K562 (cell line): ENCODE data around the gene PFDN4. TPM values are rescaled to one million over a fixed set of nuclear protein-coding genes. Genes with fewer than 3 reads are reported as not detected.

Experiments used
- ATAC-seq: fragments of 200-7000 bp; cut with Tn5 transposase; 3 replicates; pipeline ENCODE4 v1.9.1; 2020; ENCODE audit warnings: moderate library complexity
- BruUV-seq: library from RNA; stranded (reverse); fragments of 400-500 nt; replicated peaks from 2 replicates; lab custom pipeline; 2021; lab: Mats Ljungman, UMichigan
- CTCF ChIA-PET: fragments of 300-600 bp; formaldehyde crosslinking; extraction: SDS; loops from one replicate; lab custom pipeline; 2021; ENCODE audit warnings: low intra/inter-chr PET ratio; lab: Yijun Ruan, JAX
- POLR2A ChIA-PET: fragments of 300-600, 350-650 bp; sonication (Branson Sonifier 250); formaldehyde crosslinking; extraction: SDS; loops from one replicate; lab custom pipeline; 2021; ENCODE audit warnings: antibody characterized with exemption, inconsistent platforms; lab: Yijun Ruan, JAX
- DNase-seq, 4 experiments: peaks; one replicate each; pipeline versions ENCODE4 v3.0.0 to v3.0.0-alpha.2; 2011 to 2018; ENCODE audit warnings: low spot score in 3 of 4, mixed read lengths in 3 of 4; ENCODE audit errors: extremely low read depth in 1 of 4
- FAIRE-seq: peaks from 2 replicates; lab custom pipeline; 2011; peaks lifted over from hg19 to GRCh38; lab: Jason Lieb, UNC
- H2AFZ ChIP-seq: 2 replicates; pipeline ENCODE4 v1.6.0; 2011; ENCODE audit warnings: low read depth, low read length, control low read depth, inconsistent platforms
- H3K27ac ChIP-seq: fragments of 200-600 bp; 3 replicates; pipeline ENCODE4 v1.8.0; 2011; ENCODE audit warnings: low read depth, mild to moderate bottlenecking, control low read depth, inconsistent platforms, low read length, moderate library complexity, mixed read lengths; ENCODE audit errors: extremely low read depth
- H3K27me3 ChIP-seq, 2 experiments: fragments of 300-600 bp in 1 of 2; 2 replicates in 1 of 2; 3 replicates in 1 of 2; pipeline versions ENCODE4 v1.6.0 to v1.8.0; 2011; ENCODE audit warnings: inconsistent platforms in 2 of 2, low read length in 2 of 2, mild to moderate bottlenecking in 1 of 2, mixed read lengths in 1 of 2, moderate library complexity in 1 of 2; ENCODE audit not compliant: control insufficient read depth in 2 of 2, insufficient read depth in 2 of 2
- H3K36me3 ChIP-seq: fragments of 300-600 bp; 3 replicates; pipeline ENCODE4 v1.8.0; 2011; ENCODE audit warnings: mild to moderate bottlenecking, low read length, inconsistent platforms; ENCODE audit not compliant: control insufficient read depth, insufficient read depth
- H3K4me1 ChIP-seq, 2 experiments: fragments of 200-600 bp in 1 of 2; replicated peaks in 1 of 2; 2 replicates in 1 of 2; 3 replicates in 1 of 2; pipeline versions ENCODE4 v1.5.1 to v1.8.0; 2011; ENCODE audit warnings: inconsistent platforms in 2 of 2, low read length in 2 of 2, mild to moderate bottlenecking in 1 of 2, mixed read lengths in 1 of 2, moderate library complexity in 1 of 2; ENCODE audit not compliant: control insufficient read depth in 2 of 2, insufficient read depth in 2 of 2
- H3K4me2 ChIP-seq: 2 replicates; pipeline ENCODE4 v1.6.1; 2011; ENCODE audit warnings: low read length, control low read depth, inconsistent platforms, mixed read lengths; ENCODE audit not compliant: insufficient read depth
- H3K4me3 ChIP-seq: fragments of 200-600 bp; sonication (generic), shearing (Covaris generic); 2 replicates; pipeline ENCODE4 v1.5.1; 2016; ENCODE audit warnings: control low read depth, inconsistent platforms
- H3K79me2 ChIP-seq: fragments of 200-600 bp; 3 replicates; pipeline ENCODE4 v1.8.0; 2011; ENCODE audit warnings: low read length, inconsistent platforms; ENCODE audit not compliant: control insufficient read depth, insufficient read depth
- H3K9ac ChIP-seq, 2 experiments: 2 replicates each; pipeline versions ENCODE4 v1.6.0 to v1.6.1; 2011; ENCODE audit warnings: low read depth in 2 of 2, low read length in 2 of 2, control low read depth in 1 of 2, inconsistent platforms in 1 of 2, mild to moderate bottlenecking in 1 of 2, mixed read lengths in 1 of 2; ENCODE audit not compliant: insufficient read depth in 1 of 2
- H3K9me1 ChIP-seq: one replicate; pipeline ENCODE4 v1.6.0; 2011; ENCODE audit warnings: inconsistent platforms, mild to moderate bottlenecking, low read length, moderate library complexity; ENCODE audit not compliant: control insufficient read depth, insufficient read depth
- H3K9me3 ChIP-seq: replicated peaks from 2 replicates; pipeline ENCODE4 v1.5.1; 2011; ENCODE audit warnings: low read depth, low read length, inconsistent platforms; ENCODE audit not compliant: control insufficient read depth, insufficient read depth
- H4K20me1 ChIP-seq: replicated peaks from 2 replicates; pipeline ENCODE4 v1.6.1; 2011; ENCODE audit warnings: low read length, inconsistent platforms, mixed read lengths; ENCODE audit not compliant: control insufficient read depth, insufficient read depth
- CC2D1A ChIP-seq: fragments of 450-650 bp; IDR thresholded peaks from 2 replicates; pipeline ENCODE4 v1.6.1; 2017; ENCODE audit warnings: mild to moderate bottlenecking
- HNRNPH1 ChIP-seq: fragments of 200-400 bp; formaldehyde crosslinking; optimal IDR thresholded peaks from 2 replicates; pipeline ENCODE3; 2017; ENCODE audit warnings: low read depth, mild to moderate bottlenecking, low read length, moderate library complexity
- HNRNPUL1 ChIP-seq: fragments of 200-400 bp; formaldehyde crosslinking; IDR thresholded peaks from 2 replicates; pipeline ENCODE4 v1.6.1; 2017; ENCODE audit warnings: low read length
- KDM4B ChIP-seq, 2 experiments: fragments of 450-650 bp in 1 of 2; sonication (generic) in 1 of 2; IDR thresholded peaks; 2 replicates each; pipeline ENCODE4 v1.6.1; 2016 to 2017; ENCODE audit warnings: borderline replicate concordance in 2 of 2, antibody characterized with exemption in 1 of 2, low read depth in 1 of 2, mild to moderate bottlenecking in 1 of 2
- TCF15 ChIP-seq: fragments of 250-450 bp; sonication (Bioruptor Pico); IDR thresholded peaks from 2 replicates; pipeline ENCODE4 v1.8.0; 2022; ENCODE audit warnings: moderate library complexity, mild to moderate bottlenecking, inconsistent platforms
- WGBS: fragments of 100-300 bp; shearing (Covaris generic); methylation state at CpG from one replicate; pipeline ENCODE4 v1.1.6; 2016; ENCODE audit warnings: low coverage, mixed read lengths; ENCODE audit not compliant: insufficient coverage; ENCODE audit errors: missing lambda C conversion rate; 5-methylcytosine and 5-hydroxymethylcytosine counted together
- in situ Hi-C: fragments of 300-500 bp; cut with MboI; formaldehyde crosslinking; loops from 4 replicates; pipeline ENCODE4 v1.15.0; 2018; ENCODE audit warnings: inconsistent platforms, mixed read lengths
- intact Hi-C: fragments of 100-400 bp; cut with micrococcal nuclease; formaldehyde crosslinking; loops from 2 replicates; pipeline ENCODE4 v1.14.2; 2022
- polyA plus RNA-seq, 8 experiments: library from polyadenylated mRNA; depleted of rRNA in 4 of 8; stranded (reverse) in 5 of 8; unstranded in 3 of 8; fragments of >200 nt; fragmentation: Nextera tagmentation in 2 of 8; fragmentation: Illumina TruSeq in 1 of 8; extraction: Ambion mirVana in 2 of 8; extraction: Trizol in 1 of 8; gene quantifications; 2 replicates each; pipeline versions ENCODE4 v1.2.1 to v1.2.3, GENCODE V29; 2011 to 2014; ENCODE audit warnings: inconsistent platforms in 1 of 8, missing spikeins in 1 of 8
- total RNA-seq, 7 experiments: library from RNA; depleted of rRNA in 6 of 7; stranded (reverse); fragments of >200 nt in 6 of 7; fragmentation: Illumina TruSeq in 2 of 7; extraction: Trizol in 2 of 7; gene quantifications; 2 replicates each; pipeline versions ENCODE4 v1.2.1 to v1.2.3, GENCODE V29; 2011 to 2021; ENCODE audit warnings: low replicate concordance in 1 of 7
- TF ChIP-seq, protein P1 (sequence below): fragments of 450-650 bp; formaldehyde crosslinking; IDR thresholded peaks from 2 replicates; pipeline ENCODE4 v1.4.0; 2022; ENCODE audit warnings: mild to moderate bottlenecking, moderate library complexity
- TF ChIP-seq, protein P2 (sequence below): fragments of 450-650 bp; IDR thresholded peaks from 2 replicates; pipeline ENCODE4 v1.6.1; 2014; ENCODE audit warnings: low read depth, mild to moderate bottlenecking, moderate library complexity, borderline replicate concordance
- TF ChIP-seq, protein P3 (sequence below), 3 experiments: fragments of 200-800 bp in 1 of 3; fragments of 250-450 bp in 1 of 3; fragments of 450-650 bp in 1 of 3; sonication (Bioruptor Pico) in 1 of 3; sonication (Bioruptor generic) in 1 of 3; formaldehyde crosslinking in 1 of 3; IDR thresholded peaks; 2 replicates each; pipeline versions ENCODE4 v1.6.1 to v1.8.0; 2016 to 2022; ENCODE audit warnings: mild to moderate bottlenecking in 2 of 3, missing genetic modification characterization in 2 of 3, missing compliant biosample characterization in 1 of 3, moderate library complexity in 1 of 3

Gene PFDN4
- total and polyA plus RNA-seq, 9 of the 15 experiments (the other 6 are each of a cell fraction or from before 2014, with no cell fraction given), result 60.1 to 214 (median 122) TPM

DNA sequence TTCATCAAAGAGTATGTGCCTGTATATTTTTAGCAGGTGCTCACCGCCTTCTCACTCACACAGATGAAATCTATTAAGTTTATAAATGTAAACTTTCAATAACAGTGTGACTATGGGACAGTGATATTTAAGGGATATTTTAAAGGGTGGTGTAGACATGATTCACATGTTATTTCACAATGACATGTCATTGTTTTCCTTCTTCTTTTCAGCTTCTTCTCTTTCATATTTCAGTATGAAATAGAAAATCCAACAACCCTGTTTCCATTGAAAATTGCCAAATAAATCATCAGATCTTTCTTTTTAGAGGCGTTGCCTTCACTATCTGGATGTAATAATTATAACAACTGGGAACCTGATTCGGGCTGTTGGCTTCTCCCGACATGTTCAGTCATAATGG, 54.8 kb downstream of the PFDN4 start:
- BruUV-seq, result no TSS peak
- intact Hi-C loops (no loop called here), in situ Hi-C loops (no loop called here)
- Histone ChIP-seq H3K9ac (no peak overlapping the region), H3K79me2 (no peaks in the 10 kb centered on the region), H3K4me2 (no peak overlapping the region), H4K20me1 (no peaks in the 10 kb centered on the region), H3K9me1 (no peaks in the 10 kb centered on the region), H3K4me3 (no peak overlapping the region), H3K36me3 (no peaks in the 10 kb centered on the region), H3K9me3 (no peaks in the 10 kb centered on the region), H3K4me1 (no peaks in the 10 kb centered on the region), H3K27me3 (no peaks in the 10 kb centered on the region), H2AFZ (no peak overlapping the region), H3K27ac (no peak overlapping the region)
- WGBS, result 0% methylated on average over 4 of the region's 4 CpGs
- ChIA-PET POLR2A (no interaction called here), CTCF (no interaction called here)
- TF ChIP-seq TCF15 (CRISPR knock-in tag) (no peak), KDM4B (IDR thresholded peaks at IDR 0.05; ENCODE audit: borderline replicate concordance in 2 of 2, low read depth in 1 of 2) (no peak), CC2D1A (no peak), HNRNPUL1 (no peak), HNRNPH1 (no peak)
- TF ChIP-seq, protein P1, sequence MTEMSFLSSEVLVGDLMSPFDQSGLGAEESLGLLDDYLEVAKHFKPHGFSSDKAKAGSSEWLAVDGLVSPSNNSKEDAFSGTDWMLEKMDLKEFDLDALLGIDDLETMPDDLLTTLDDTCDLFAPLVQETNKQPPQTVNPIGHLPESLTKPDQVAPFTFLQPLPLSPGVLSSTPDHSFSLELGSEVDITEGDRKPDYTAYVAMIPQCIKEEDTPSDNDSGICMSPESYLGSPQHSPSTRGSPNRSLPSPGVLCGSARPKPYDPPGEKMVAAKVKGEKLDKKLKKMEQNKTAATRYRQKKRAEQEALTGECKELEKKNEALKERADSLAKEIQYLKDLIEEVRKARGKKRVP, result no peak
- TF ChIP-seq, protein P2, sequence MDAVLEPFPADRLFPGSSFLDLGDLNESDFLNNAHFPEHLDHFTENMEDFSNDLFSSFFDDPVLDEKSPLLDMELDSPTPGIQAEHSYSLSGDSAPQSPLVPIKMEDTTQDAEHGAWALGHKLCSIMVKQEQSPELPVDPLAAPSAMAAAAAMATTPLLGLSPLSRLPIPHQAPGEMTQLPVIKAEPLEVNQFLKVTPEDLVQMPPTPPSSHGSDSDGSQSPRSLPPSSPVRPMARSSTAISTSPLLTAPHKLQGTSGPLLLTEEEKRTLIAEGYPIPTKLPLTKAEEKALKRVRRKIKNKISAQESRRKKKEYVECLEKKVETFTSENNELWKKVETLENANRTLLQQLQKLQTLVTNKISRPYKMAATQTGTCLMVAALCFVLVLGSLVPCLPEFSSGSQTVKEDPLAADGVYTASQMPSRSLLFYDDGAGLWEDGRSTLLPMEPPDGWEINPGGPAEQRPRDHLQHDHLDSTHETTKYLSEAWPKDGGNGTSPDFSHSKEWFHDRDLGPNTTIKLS, result no peak
- TF ChIP-seq, protein P3, sequence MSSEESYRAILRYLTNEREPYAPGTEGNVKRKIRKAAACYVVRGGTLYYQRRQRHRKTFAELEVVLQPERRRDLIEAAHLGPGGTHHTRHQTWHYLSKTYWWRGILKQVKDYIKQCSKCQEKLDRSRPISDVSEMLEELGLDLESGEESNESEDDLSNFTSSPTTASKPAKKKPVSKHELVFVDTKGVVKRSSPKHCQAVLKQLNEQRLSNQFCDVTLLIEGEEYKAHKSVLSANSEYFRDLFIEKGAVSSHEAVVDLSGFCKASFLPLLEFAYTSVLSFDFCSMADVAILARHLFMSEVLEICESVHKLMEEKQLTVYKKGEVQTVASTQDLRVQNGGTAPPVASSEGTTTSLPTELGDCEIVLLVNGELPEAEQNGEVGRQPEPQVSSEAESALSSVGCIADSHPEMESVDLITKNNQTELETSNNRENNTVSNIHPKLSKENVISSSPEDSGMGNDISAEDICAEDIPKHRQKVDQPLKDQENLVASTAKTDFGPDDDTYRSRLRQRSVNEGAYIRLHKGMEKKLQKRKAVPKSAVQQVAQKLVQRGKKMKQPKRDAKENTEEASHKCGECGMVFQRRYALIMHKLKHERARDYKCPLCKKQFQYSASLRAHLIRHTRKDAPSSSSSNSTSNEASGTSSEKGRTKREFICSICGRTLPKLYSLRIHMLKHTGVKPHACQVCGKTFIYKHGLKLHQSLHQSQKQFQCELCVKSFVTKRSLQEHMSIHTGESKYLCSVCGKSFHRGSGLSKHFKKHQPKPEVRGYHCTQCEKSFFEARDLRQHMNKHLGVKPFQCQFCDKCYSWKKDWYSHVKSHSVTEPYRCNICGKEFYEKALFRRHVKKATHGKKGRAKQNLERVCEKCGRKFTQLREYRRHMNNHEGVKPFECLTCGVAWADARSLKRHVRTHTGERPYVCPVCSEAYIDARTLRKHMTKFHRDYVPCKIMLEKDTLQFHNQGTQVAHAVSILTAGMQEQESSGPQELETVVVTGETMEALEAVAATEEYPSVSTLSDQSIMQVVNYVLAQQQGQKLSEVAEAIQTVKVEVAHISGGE (CRISPR knock-in tag; IDR thresholded peaks at IDR 0.05), result peak in 1 of 3 experiments; percentile 29; a peak in 1 of 6 replicates
- DNase-seq (no peak), FAIRE-seq (no peak), ATAC-seq (no peak)
